PC-9 (cell line): Measurements from ENCODE around the gene MAPKAPK2. TPM values are rescaled to one million over a fixed set of nuclear protein-coding genes. Genes with fewer than 3 reads are reported as not detected.

Experiments used
- BruUV-seq: library from RNA; stranded (reverse); fragments of 400-500 nt; replicated peaks from 2 replicates; lab custom pipeline; 2021; lab: Mats Ljungman, UMichigan
- CTCF ChIA-PET: fragments of 300-600 bp; sonication (Branson Sonifier 250); formaldehyde crosslinking; loops from one replicate; lab custom pipeline; 2022; ENCODE audit warnings: antibody characterized with exemption; lab: Charles Lee
- POLR2A ChIA-PET: fragments of 300-600 bp; sonication (Branson Sonifier 250); formaldehyde crosslinking; loops from one replicate; lab custom pipeline; 2022; ENCODE audit warnings: antibody characterized with exemption; ENCODE audit not compliant: unreplicated experiment; lab: Charles Lee
- DNase-seq, 2 experiments: peaks; one replicate each; pipeline versions ENCODE4 v3.0.0 to v3.0.0-alpha.2; 2015 to 2022; ENCODE audit warnings: mixed read lengths in 1 of 2
- H2AFZ ChIP-seq: fragments of 200-600 bp; sonication (generic); 2 replicates; pipeline ENCODE4 v1.8.1; 2017; ENCODE audit warnings: antibody characterized with exemption
- H3F3A ChIP-seq: fragments of 200-600 bp; sonication (generic); 2 replicates; pipeline ENCODE4 v1.8.1; 2017; ENCODE audit warnings: antibody characterized with exemption, mild to moderate bottlenecking, low read depth; ENCODE audit not compliant: insufficient read depth
- H3K27ac ChIP-seq: fragments of 200-600 bp; sonication (generic); 2 replicates; pipeline ENCODE4 v1.6.1; 2016; ENCODE audit warnings: mixed run types
- H3K27me3 ChIP-seq: fragments of 200-600 bp; sonication (generic); 2 replicates; pipeline ENCODE4 v1.6.1; 2016; ENCODE audit warnings: low read depth, mixed run types; ENCODE audit not compliant: insufficient read depth
- H3K36me3 ChIP-seq: fragments of 200-600 bp; sonication (generic); 2 replicates; pipeline ENCODE4 v1.6.1; 2016; ENCODE audit warnings: low read depth, mixed run types
- H3K4me1 ChIP-seq: fragments of 200-600 bp; sonication (generic); replicated peaks from 2 replicates; pipeline ENCODE4 v1.6.1; 2016; ENCODE audit warnings: mixed run types; ENCODE audit not compliant: insufficient read depth
- H3K4me2 ChIP-seq: fragments of 200-600 bp; sonication (generic); 2 replicates; pipeline ENCODE4 v1.6.1; 2017; ENCODE audit warnings: mixed run types
- H3K4me3 ChIP-seq: fragments of 200-600 bp; sonication (generic); 2 replicates; pipeline ENCODE4 v1.6.1; 2016; ENCODE audit warnings: mixed run types
- H3K79me2 ChIP-seq: fragments of 200-600 bp; sonication (generic); 2 replicates; pipeline ENCODE4 v1.6.1; 2017; ENCODE audit warnings: low read depth, mixed run types
- H3K9me2 ChIP-seq: fragments of 200-600 bp; sonication (generic); 2 replicates; pipeline ENCODE4 v1.8.1; 2017; ENCODE audit warnings: mild to moderate bottlenecking; ENCODE audit not compliant: insufficient read depth
- H3K9me3 ChIP-seq: fragments of 200-600 bp; sonication (generic); 2 replicates; pipeline ENCODE4 v1.8.1; 2016; ENCODE audit warnings: low read depth; ENCODE audit not compliant: insufficient read depth
- H4K20me1 ChIP-seq: fragments of 200-600 bp; sonication (generic); 2 replicates; pipeline ENCODE4 v1.8.1; 2017; ENCODE audit not compliant: insufficient read depth
- CTCF ChIP-seq: fragments of 200-600 bp; sonication (generic); conservative IDR thresholded peaks from 2 replicates; pipeline ENCODE4 v1.6.1; 2017; ENCODE audit warnings: mixed run types, antibody characterized with exemption, mild to moderate bottlenecking, moderate library complexity
- EZH2 ChIP-seq: fragments of 200-600 bp; sonication (generic); IDR thresholded peaks from 2 replicates; pipeline ENCODE4 v1.8.0; 2017; ENCODE audit warnings: antibody characterized with exemption, low read depth
- intact Hi-C: fragments of 100-400 bp; cut with micrococcal nuclease; formaldehyde crosslinking; loops from one replicate; pipeline ENCODE4 v1.10.0; 2022; ENCODE audit not compliant: unreplicated experiment
- total RNA-seq: library from RNA; stranded (reverse); gene quantifications from 2 replicates; pipeline ENCODE4 v1.2.3, GENCODE V29; 2021

MAPKAPK2 gene
- total RNA-seq, 1 experiment from 2014 or later, result 62.6 TPM

- Histone ChIP-seq H3F3A (no peaks in the 10 kb centered on the region), H3K4me1 (no peaks in the 10 kb centered on the region), H3K27me3 (no peaks in the 10 kb centered on the region), H3K9me2 (no peaks in the 10 kb centered on the region), H4K20me1 (no peaks in the 10 kb centered on the region), H3K27ac (no peak overlapping the region), H3K4me3 (no peak overlapping the region), H3K9me3 (no peaks in the 10 kb centered on the region), H3K79me2 (no peaks in the 10 kb centered on the region), H3K4me2 (no peak overlapping the region), H3K36me3 (peaks cover 10% of the 10 kb centered on the region; the same call in 1 of the 2 replicates), H2AFZ (no peak overlapping the region)
- POLR2A ChIA-PET, result no interaction called here
- intact Hi-C loops, result no loop called here
- no TSS peak for BruUV-seq
- no peak for DNase-seq
- no peak for TF ChIP-seq EZH2
- TF ChIP-seq CTCF, result no peak
- CTCF ChIA-PET, result no interaction called here
These were observed 53.1 kb downstream of the MAPKAPK2 start for GRCh38 chr1:206737729-206738201.

GRCh38 chr1:206738370-206739366 lies 54.0 kb downstream of the MAPKAPK2 start:
- TF ChIP-seq CTCF (peak; percentile 59), EZH2 (no peak)
- peak; percentile 36 to 49 for DNase-seq
- Histone ChIP-seq H3K4me2 (no peak overlapping the region), H3K4me3 (no peak overlapping the region), H3K4me1 (no peaks in the 10 kb centered on the region), H4K20me1 (no peaks in the 10 kb centered on the region), H3K9me3 (no peaks in the 10 kb centered on the region), H3K27ac (no peak overlapping the region), H3K79me2 (no peaks in the 10 kb centered on the region), H3F3A (no peaks in the 10 kb centered on the region), H3K9me2 (no peaks in the 10 kb centered on the region), H3K27me3 (no peaks in the 10 kb centered on the region), H3K36me3 (peaks cover 10% of the 10 kb centered on the region; the same call in 1 of the 2 replicates), H2AFZ (no peak overlapping the region)
- CTCF ChIA-PET, result no interaction called here
- BruUV-seq, result no TSS peak
- intact Hi-C loops, result loop anchor here (1.0 kb wide), 2 partner anchors 173 to 244 kb away; no protein-coding TSS in a partner anchor
- POLR2A ChIA-PET, result interaction anchor here (0.8 kb wide), 1 partner anchor 62 kb away, joined by 12 read pairs; no protein-coding TSS in a partner anchor

GRCh38 chr1:206739411-206740076 lies 54.8 kb downstream of the MAPKAPK2 start:
- Histone ChIP-seq H3K4me2 (no peak overlapping the region), H3K79me2 (no peaks in the 10 kb centered on the region), H3K27me3 (no peaks in the 10 kb centered on the region), H3F3A (no peaks in the 10 kb centered on the region), H3K9me3 (no peaks in the 10 kb centered on the region), H3K36me3 (peaks cover 10% of the 10 kb centered on the region; the same call in 1 of the 2 replicates), H3K4me1 (no peaks in the 10 kb centered on the region), H2AFZ (no peak overlapping the region), H4K20me1 (no peaks in the 10 kb centered on the region), H3K9me2 (no peaks in the 10 kb centered on the region), H3K27ac (no peak overlapping the region), H3K4me3 (no peak overlapping the region)
- TF ChIP-seq EZH2 (no peak), CTCF (no peak)
- ChIA-PET POLR2A (interaction anchor here (0.6 to 0.8 kb wide), 2 partner anchors 30 to 61 kb away, joined by 3 to 12 read pairs; no protein-coding TSS in a partner anchor), CTCF (interaction anchor here (0.6 to 1.5 kb wide), 4 partner anchors 31 to 173 kb away, joined by 3 to 8 read pairs (median 4); partner anchors contain the start of gene IL19)
- no TSS peak for BruUV-seq
- intact Hi-C loops, result loop anchor here (1.0 kb wide), 2 partner anchors 172 to 243 kb away; no protein-coding TSS in a partner anchor
- DNase-seq, result no peak
